Natural killer cell (primary cell): ENCODE measurements around the gene DGKH. TPM values are rescaled to one million over a fixed set of nuclear protein-coding genes. Genes with fewer than 3 reads are reported as not detected.

Experiments used
- ATAC-seq, 3 donors: fragments of 150-1000 bp in 2 of 3; fragments of 200-7000 bp in 1 of 3; cut with Tn5 transposase; 1 replicate in 1 of 3; 2 replicates in 2 of 3; pipeline ENCODE4 v1.10.0; 2021; ENCODE audit warnings: mild to moderate bottlenecking in 2 of 3, moderate library complexity in 2 of 3
- DNase-seq, 2 donors: peaks; one replicate each; pipeline versions ENCODE4 v3.0.0 to v3.0.0-alpha.2; 2013 to 2021; ENCODE audit warnings: mixed read lengths in 1 of 2
- H3K27ac ChIP-seq: one replicate; pipeline ENCODE4 v1.5.1; 2013; ENCODE audit warnings: mild to moderate bottlenecking, low read length
- H3K27me3 ChIP-seq: one replicate; pipeline ENCODE4 v1.6.1; 2013; ENCODE audit warnings: low read length; ENCODE audit not compliant: control insufficient read depth, insufficient read depth
- H3K36me3 ChIP-seq: one replicate; pipeline ENCODE4 v1.6.1; 2013; ENCODE audit warnings: low read length; ENCODE audit not compliant: control insufficient read depth, insufficient read depth
- H3K4me1 ChIP-seq: one replicate; pipeline ENCODE4 v1.6.1; 2013; ENCODE audit warnings: low read length; ENCODE audit not compliant: control insufficient read depth, insufficient read depth
- H3K4me3 ChIP-seq: one replicate; pipeline ENCODE4 v1.5.1; 2013; ENCODE audit warnings: low read length
- H3K9me3 ChIP-seq: one replicate; pipeline ENCODE4 v1.6.1; 2013; ENCODE audit warnings: low read length; ENCODE audit not compliant: control insufficient read depth, insufficient read depth
- H3K27ac Mint-ChIP-seq, 2 donors: one replicate each; pipeline ENCODE4 v1.8.0; 2022; ENCODE audit warnings: mild to moderate bottlenecking in 2 of 2, mixed read lengths in 2 of 2, moderate library complexity in 1 of 2
- H3K27me3 Mint-ChIP-seq, 2 donors: one replicate each; pipeline ENCODE4 v1.8.0; 2022; ENCODE audit warnings: low read depth in 2 of 2, mixed read lengths in 2 of 2
- H3K36me3 Mint-ChIP-seq: one replicate; pipeline ENCODE4 v1.8.0; 2022; ENCODE audit warnings: mixed read lengths
- H3K4me1 Mint-ChIP-seq, 2 donors: one replicate each; pipeline ENCODE4 v1.8.0; 2022; ENCODE audit warnings: mixed read lengths in 2 of 2
- H3K4me3 Mint-ChIP-seq: one replicate; pipeline ENCODE4 v1.8.0; 2022; ENCODE audit warnings: mild to moderate bottlenecking, moderate library complexity, mixed read lengths
- H3K9me3 Mint-ChIP-seq, 2 donors: one replicate each; pipeline ENCODE4 v1.8.0; 2022; ENCODE audit warnings: mixed read lengths in 2 of 2
- CTCF ChIP-seq: fragments of 200-600 bp; IDR thresholded peaks from one replicate; pipeline ENCODE4 v1.8.0; 2022; ENCODE audit warnings: antibody characterized with exemption
- WGBS: methylation state at CpG from one replicate; pipeline ENCODE4 v1.1.7; 2013; ENCODE audit warnings: missing lambda C conversion rate; ENCODE audit not compliant: insufficient coverage; 5-methylcytosine and 5-hydroxymethylcytosine counted together
- intact Hi-C: fragments of 100-400 bp; cut with micrococcal nuclease; formaldehyde crosslinking; loops from one replicate; pipeline ENCODE4 v1.14.2; 2022
- total RNA-seq, 4 donors: library from RNA; stranded (reverse); fragments of 120-200 nt in 1 of 4; gene quantifications; one replicate each; pipeline versions ENCODE4 v1.2.3 to v1.2.4, GENCODE V29; 2013 to 2022

The DGKH gene
- total RNA-seq, 3 donors from 2014 or later (not counting 1 experiment from before 2014, with no cell fraction given) = 1.1 to 3.4 (median 1.2) TPM

- no peak for TF ChIP-seq CTCF
- H3K27ac Mint-ChIP-seq = no peak overlapping the region
- H3K4me3 Mint-ChIP-seq = no peak overlapping the region
- Histone ChIP-seq H3K36me3 (no peaks in the 10 kb centered on the region), H3K4me1 (no peaks in the 10 kb centered on the region), H3K27ac (no peak overlapping the region), H3K9me3 (no peaks in the 10 kb centered on the region), H3K27me3 (no peaks in the 10 kb centered on the region), H3K4me3 (no peak overlapping the region)
- H3K9me3 Mint-ChIP-seq = no peaks in the 10 kb centered on the region
- DNase-seq (no peak), ATAC-seq (no peak)
- H3K36me3 Mint-ChIP-seq = no peaks in the 10 kb centered on the region
- H3K4me1 Mint-ChIP-seq = no peaks in the 10 kb centered on the region
- intact Hi-C loops = no loop called here
- H3K27me3 Mint-ChIP-seq = peaks cover 7 to 8% of the 10 kb centered on the region in 2 donors
- 90% methylated on average over 4 of the region's 4 CpGs for WGBS
Observed at GRCh38 chr13:42149136-42149535, 100.7 kb downstream of the DGKH start.

GRCh38 chr13:42151781-42152180 is 103.3 kb downstream of the DGKH start:
- WGBS = 60% methylated on average over 1 of the region's 1 CpG
- no peak overlapping the region for H3K4me3 Mint-ChIP-seq
- H3K4me1 Mint-ChIP-seq = no peaks in the 10 kb centered on the region

GRCh38 chr13:42152495-42152894 is 104.0 kb downstream of the DGKH start:
- no peak overlapping the region for H3K4me3 Mint-ChIP-seq
- no peaks in the 10 kb centered on the region for H3K9me3 Mint-ChIP-seq

More at GRCh38 chr13:42151781-42152180, 103.3 kb downstream of the DGKH start:
- H3K36me3 Mint-ChIP-seq = no peaks in the 10 kb centered on the region
- no peak for TF ChIP-seq CTCF
- H3K9me3 Mint-ChIP-seq = no peaks in the 10 kb centered on the region
- Histone ChIP-seq H3K4me1 (no peaks in the 10 kb centered on the region), H3K4me3 (no peak overlapping the region), H3K27me3 (no peaks in the 10 kb centered on the region), H3K36me3 (no peaks in the 10 kb centered on the region), H3K9me3 (no peaks in the 10 kb centered on the region), H3K27ac (no peak overlapping the region)
- ATAC-seq (no peak), DNase-seq (no peak)
- peaks cover 6 to 8% of the 10 kb centered on the region in 2 donors for H3K27me3 Mint-ChIP-seq
- H3K27ac Mint-ChIP-seq = no peak overlapping the region
- intact Hi-C loops = no loop called here

More at GRCh38 chr13:42152495-42152894, 104.0 kb downstream of the DGKH start:
- H3K27ac Mint-ChIP-seq = no peak overlapping the region
- peaks cover 4 to 8% of the 10 kb centered on the region in 2 donors for H3K27me3 Mint-ChIP-seq
- H3K27me3 ChIP-seq = no peaks in the 10 kb centered on the region
- no peaks in the 10 kb centered on the region for H3K36me3 ChIP-seq
- TF ChIP-seq CTCF = no peak
- 98% methylated on average over 4 of the region's 4 CpGs for WGBS
- no peaks in the 10 kb centered on the region for H3K36me3 Mint-ChIP-seq
- H3K4me1 ChIP-seq = no peaks in the 10 kb centered on the region
- intact Hi-C loops = no loop called here
- no peaks in the 10 kb centered on the region for H3K9me3 ChIP-seq
- no peaks in the 10 kb centered on the region for H3K4me1 Mint-ChIP-seq
- no peak overlapping the region for H3K27ac ChIP-seq
- H3K4me3 ChIP-seq = no peak overlapping the region
- ATAC-seq = no peak
- no peak for DNase-seq
